Body of pancreas (tissue), 4 donors: ENCODE results near the gene STRIP2.

Source experiments
- POLR2A ChIP-seq, 3 donors: fragments of 450-650 bp; IDR thresholded peaks; one replicate each; pipeline ENCODE4 v1.6.1; 2016; ENCODE audit warnings: antibody characterized with exemption in 3 of 3, mild to moderate bottlenecking in 2 of 3
- TF ChIP-seq, protein P1 (sequence below), 7 experiments: fragments of 450-650 bp in 4 of 7; fragments of 200-600 bp in 3 of 7; sonication (generic) in 3 of 7; IDR thresholded peaks; one replicate each; pipeline ENCODE4 v1.5.1; 2016 to 2019; ENCODE audit warnings: antibody characterized with exemption in 7 of 7

DNA sequence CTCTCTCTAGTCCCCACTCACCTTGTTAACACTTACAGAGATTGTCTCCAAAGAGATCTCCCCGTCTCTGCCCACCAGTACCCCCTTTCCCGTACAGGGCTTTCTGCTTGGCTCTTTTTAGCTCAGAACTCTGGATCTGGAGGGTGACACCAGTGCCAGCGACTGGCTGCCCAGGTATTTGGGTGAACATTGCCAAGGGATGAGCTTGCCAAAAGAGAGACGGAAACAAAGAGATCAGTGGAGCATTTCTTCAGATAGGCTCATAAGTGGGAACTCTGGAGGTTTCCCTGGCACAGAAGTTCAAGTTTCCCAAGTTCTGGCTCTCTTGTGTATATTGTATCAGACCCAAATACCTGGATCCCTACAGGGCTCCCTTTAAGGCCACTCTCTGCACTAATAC lies 30.0 kb downstream of the STRIP2 start:
- TF ChIP-seq, protein P1, sequence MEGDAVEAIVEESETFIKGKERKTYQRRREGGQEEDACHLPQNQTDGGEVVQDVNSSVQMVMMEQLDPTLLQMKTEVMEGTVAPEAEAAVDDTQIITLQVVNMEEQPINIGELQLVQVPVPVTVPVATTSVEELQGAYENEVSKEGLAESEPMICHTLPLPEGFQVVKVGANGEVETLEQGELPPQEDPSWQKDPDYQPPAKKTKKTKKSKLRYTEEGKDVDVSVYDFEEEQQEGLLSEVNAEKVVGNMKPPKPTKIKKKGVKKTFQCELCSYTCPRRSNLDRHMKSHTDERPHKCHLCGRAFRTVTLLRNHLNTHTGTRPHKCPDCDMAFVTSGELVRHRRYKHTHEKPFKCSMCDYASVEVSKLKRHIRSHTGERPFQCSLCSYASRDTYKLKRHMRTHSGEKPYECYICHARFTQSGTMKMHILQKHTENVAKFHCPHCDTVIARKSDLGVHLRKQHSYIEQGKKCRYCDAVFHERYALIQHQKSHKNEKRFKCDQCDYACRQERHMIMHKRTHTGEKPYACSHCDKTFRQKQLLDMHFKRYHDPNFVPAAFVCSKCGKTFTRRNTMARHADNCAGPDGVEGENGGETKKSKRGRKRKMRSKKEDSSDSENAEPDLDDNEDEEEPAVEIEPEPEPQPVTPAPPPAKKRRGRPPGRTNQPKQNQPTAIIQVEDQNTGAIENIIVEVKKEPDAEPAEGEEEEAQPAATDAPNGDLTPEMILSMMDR (IDR thresholded peaks at IDR 0.05) = no peak
- no peak for TF ChIP-seq POLR2A (IDR thresholded peaks at IDR 0.05)
